AG09309 (cell line): ENCODE results near the gene POLE.

Experiments used
- DNase-seq: peaks from one replicate; pipeline ENCODE4 v3.0.0-alpha.2; 2010; ENCODE audit warnings: low read depth
- H3K4me3 ChIP-seq: 2 replicates; pipeline ENCODE4 v1.5.1; 2011; ENCODE audit warnings: mild to moderate bottlenecking, low read depth, low read length, moderate library complexity; ENCODE audit not compliant: control insufficient read depth
- CTCF ChIP-seq: IDR thresholded peaks from 2 replicates; pipeline ENCODE4 v1.5.1; 2011; ENCODE audit warnings: mild to moderate bottlenecking, low read depth, low read length, inconsistent platforms; ENCODE audit not compliant: insufficient read depth, control insufficient read depth; ENCODE audit errors: missing control alignments

The POLE gene

GRCh38 chr12:132624910-132625630 lies 62.1 kb downstream of the POLE start:
- no peak overlapping the region for H3K4me3 ChIP-seq
- DNase-seq, result no peak
- no peak for TF ChIP-seq CTCF

GRCh38 chr12:132624186-132624855 lies 62.8 kb downstream of the POLE start:
- DNase-seq, result no peak
- no peak for TF ChIP-seq CTCF
- no peak overlapping the region for H3K4me3 ChIP-seq

GRCh38 chr12:132623072-132623869 lies 63.9 kb downstream of the POLE start:
- H3K4me3 ChIP-seq, result no peak overlapping the region
- TF ChIP-seq CTCF, result no peak
- no peak for DNase-seq

GRCh38 chr12:132622437-132623071 lies 64.6 kb downstream of the POLE start:
- no peak for DNase-seq
- no peak overlapping the region for H3K4me3 ChIP-seq
- TF ChIP-seq CTCF, result no peak

- H3K4me3 ChIP-seq, result no peak overlapping the region
- no peak for TF ChIP-seq CTCF
- DNase-seq, result no peak
Observed at GRCh38 chr12:132621657-132622435, 65.3 kb downstream of the POLE start.
